OCI-LY7 (cell line): ENCODE results near the gene AKR1E2. TPM values are rescaled to one million over a fixed set of nuclear protein-coding genes. Genes with fewer than 3 reads are reported as not detected.
A peak's percentile ranks its signal among the peaks of the same experiment; 100 is the strongest.

Experiments used
- BruUV-seq: library from RNA; stranded (reverse); fragments of 400-500 nt; replicated peaks from 2 replicates; lab custom pipeline; 2021; lab: Mats Ljungman, UMichigan
- CTCF ChIA-PET: fragments of 300-600 bp; sonication (Branson Sonifier 250); formaldehyde crosslinking; loops from one replicate; lab custom pipeline; 2022; ENCODE audit warnings: antibody characterized with exemption; ENCODE audit not compliant: unreplicated experiment; lab: Charles Lee
- POLR2A ChIA-PET: fragments of 300-600 bp; sonication (Branson Sonifier 250); formaldehyde crosslinking; loops from one replicate; lab custom pipeline; 2022; ENCODE audit warnings: antibody characterized with exemption; lab: Charles Lee
- DNase-seq: peaks from one replicate; pipeline ENCODE4 v3.0.0-alpha.2; 2015; ENCODE audit warnings: low spot score
- H2AFZ ChIP-seq: fragments of 200-600 bp; sonication (generic), shearing (Covaris generic); 2 replicates; pipeline ENCODE4 v1.6.1; 2014; ENCODE audit warnings: mild to moderate bottlenecking, antibody characterized with exemption, low read length, moderate library complexity
- H3K27ac ChIP-seq: fragments of 200-600 bp; sonication (generic); 2 replicates; pipeline ENCODE4 v1.5.1; 2014; ENCODE audit warnings: mixed run types, low read depth, mild to moderate bottlenecking, moderate library complexity, low read length, inconsistent platforms; ENCODE audit not compliant: poor library complexity, severe bottlenecking
- H3K36me3 ChIP-seq: fragments of 200-600 bp; sonication (generic); 2 replicates; pipeline ENCODE4 v1.6.1; 2014; ENCODE audit warnings: mild to moderate bottlenecking, antibody characterized with exemption, low read length, moderate library complexity, mixed read lengths; ENCODE audit not compliant: insufficient read depth
- H3K4me1 ChIP-seq: fragments of 200-600 bp; sonication (generic); 2 replicates; pipeline ENCODE4 v1.5.1; 2014; ENCODE audit warnings: mild to moderate bottlenecking, low read length; ENCODE audit not compliant: insufficient read depth, poor library complexity, severe bottlenecking
- H3K4me2 ChIP-seq: fragments of 200-600 bp; sonication (generic); 2 replicates; pipeline ENCODE4 v1.6.1; 2014; ENCODE audit warnings: mild to moderate bottlenecking, low read length
- H3K4me3 ChIP-seq: fragments of 200-600 bp; sonication (generic); 2 replicates; pipeline ENCODE4 v1.5.1; 2014; ENCODE audit warnings: mild to moderate bottlenecking, low read depth, low read length; ENCODE audit not compliant: poor library complexity, severe bottlenecking
- H3K79me2 ChIP-seq: fragments of 200-600 bp; sonication (generic); 2 replicates; pipeline ENCODE4 v1.6.1; 2016; ENCODE audit warnings: low read depth, mild to moderate bottlenecking, low read length, moderate library complexity, mixed read lengths; ENCODE audit not compliant: insufficient read depth
- H3K9me2 ChIP-seq: fragments of 200-600 bp; sonication (generic); 2 replicates; pipeline ENCODE4 v1.6.1; 2016; ENCODE audit warnings: mild to moderate bottlenecking, low read length, mixed read lengths; ENCODE audit not compliant: insufficient read depth
- H3K9me3 ChIP-seq: fragments of 200-600 bp; sonication (generic); 2 replicates; pipeline ENCODE4 v1.6.1; 2014; ENCODE audit warnings: mild to moderate bottlenecking, mixed run types, low read length, mixed read lengths
- H4K20me1 ChIP-seq: fragments of 200-600 bp; sonication (generic); 2 replicates; pipeline ENCODE4 v1.6.1; 2014; ENCODE audit warnings: mild to moderate bottlenecking, antibody characterized with exemption, low read length, moderate library complexity, mixed read lengths; ENCODE audit not compliant: insufficient read depth
- CTCF ChIP-seq: fragments of 200-600 bp; sonication (generic); conservative IDR thresholded peaks from 2 replicates; pipeline ENCODE4 v1.5.1; 2014; ENCODE audit warnings: mild to moderate bottlenecking, antibody characterized with exemption, low read length, moderate library complexity, mixed read lengths
- EZH2phosphoT487 ChIP-seq: fragments of 200-600 bp; sonication (generic); IDR thresholded peaks from 2 replicates; pipeline ENCODE4 v1.6.1; 2018; ENCODE audit warnings: low read depth, borderline replicate concordance, mild to moderate bottlenecking, mixed run types, antibody characterized with exemption, low read length, moderate library complexity, mixed read lengths
- intact Hi-C: fragments of 100-400 bp; cut with micrococcal nuclease; formaldehyde crosslinking; loops from one replicate; pipeline ENCODE4 v1.10.0; 2022; ENCODE audit not compliant: unreplicated experiment
- total RNA-seq, 2 experiments: library from RNA; depleted of rRNA in 1 of 2; stranded (reverse); fragments of >200 nt in 1 of 2; shearing (Covaris generic) in 1 of 2; gene quantifications; 2 replicates each; pipeline ENCODE4 v1.2.3, GENCODE V29; 2014 to 2022

The AKR1E2 gene
- total RNA-seq, 2 experiments from 2014 or later, result not detected

DNA sequence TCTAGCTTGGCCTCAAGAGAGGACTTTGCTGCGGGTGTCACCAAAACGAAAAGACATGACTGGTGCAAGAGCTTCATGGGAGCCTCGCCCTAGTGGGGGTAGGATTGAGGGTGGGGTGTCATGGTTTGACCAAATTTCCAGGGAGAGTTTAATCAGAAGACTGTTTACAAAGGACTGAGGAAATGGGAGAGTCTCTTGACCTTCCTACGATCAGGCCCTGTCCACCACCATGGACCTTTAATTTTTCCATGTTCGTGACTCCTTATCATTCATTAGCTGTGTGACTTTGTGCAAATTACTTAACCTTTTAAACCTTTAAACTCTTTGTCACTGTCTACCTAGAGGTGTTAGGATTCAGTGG, 23.0 kb downstream of the AKR1E2 start:
- intact Hi-C loops, result loop anchor here (1.0 to 5.0 kb wide), 3 partner anchors 433 to 774 kb away; no protein-coding TSS in a partner anchor
- Histone ChIP-seq H2AFZ (no peak overlapping the region; the same call in 1 of the 2 replicates), H3K36me3 (no peaks in the 10 kb centered on the region), H3K4me3 (no peak overlapping the region), H3K4me2 (no peak overlapping the region), H3K9me3 (no peaks in the 10 kb centered on the region), H3K79me2 (no peaks in the 10 kb centered on the region), H3K4me1 (no peaks in the 10 kb centered on the region), H4K20me1 (no peaks in the 10 kb centered on the region), H3K27ac (no peak overlapping the region), H3K9me2 (no peaks in the 10 kb centered on the region)
- DNase-seq, result no peak
- no TSS peak for BruUV-seq
- CTCF ChIA-PET, result no interaction called here
- TF ChIP-seq EZH2phosphoT487 (no peak), CTCF (no peak)
- POLR2A ChIA-PET, result interaction anchor here (1.4 kb wide), 1 partner anchor 10 kb away, joined by 5 read pairs; no protein-coding TSS in a partner anchor

DNA sequence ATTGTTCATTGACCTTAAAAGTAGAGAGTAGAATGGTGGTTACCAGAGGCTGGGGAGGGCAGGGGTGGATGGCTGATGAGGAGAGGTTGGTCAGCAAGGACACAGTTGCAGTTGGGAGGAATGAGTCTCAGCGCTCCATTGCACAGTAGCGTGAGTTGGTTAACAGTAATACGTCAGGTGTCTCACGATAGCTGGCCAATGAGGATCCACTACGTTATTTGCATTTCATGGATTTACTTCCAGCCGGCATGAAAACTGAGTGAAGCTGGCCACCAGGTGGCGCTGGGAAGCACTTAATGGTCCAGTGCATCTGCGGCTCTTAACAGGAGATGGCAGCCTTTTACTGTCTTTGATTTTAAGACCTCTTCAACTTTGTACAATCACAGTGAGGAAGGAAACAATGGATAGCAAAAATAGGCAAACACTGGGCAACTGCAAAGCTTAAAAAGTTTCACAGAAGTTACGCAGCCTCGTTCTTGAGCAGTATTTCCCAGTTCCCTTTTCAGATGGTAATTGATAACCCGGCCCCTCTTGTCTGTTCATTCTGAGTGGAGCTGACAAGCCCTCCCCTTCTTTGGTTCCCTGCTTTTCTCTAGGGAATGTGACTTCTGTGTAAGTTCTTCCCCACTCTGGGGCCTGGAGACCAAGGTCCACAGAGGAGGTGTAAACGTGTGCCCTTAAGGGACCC, 23.7 kb downstream of the AKR1E2 start:
- Histone ChIP-seq H3K9me2 (no peaks in the 10 kb centered on the region), H3K4me2 (no peak overlapping the region; the same call in 1 of the 2 replicates), H3K4me3 (no peak overlapping the region), H3K9me3 (no peaks in the 10 kb centered on the region), H2AFZ (no peak overlapping the region; the same call in 1 of the 2 replicates), H3K27ac (no peak overlapping the region), H3K4me1 (no peaks in the 10 kb centered on the region), H3K36me3 (no peaks in the 10 kb centered on the region), H4K20me1 (no peaks in the 10 kb centered on the region), H3K79me2 (no peaks in the 10 kb centered on the region)
- BruUV-seq, result no TSS peak
- peak; percentile 99 for TF ChIP-seq CTCF
- TF ChIP-seq EZH2phosphoT487, result no peak
- DNase-seq, result peak; percentile 84
- POLR2A ChIA-PET, result no interaction called here
- CTCF ChIA-PET, result interaction anchor here (0.9 kb wide), 1 partner anchor 26 kb away, joined by 3 read pairs; no protein-coding TSS in a partner anchor
- intact Hi-C loops, result loop anchor here (1.0 to 5.0 kb wide), 3 partner anchors 433 to 774 kb away; no protein-coding TSS in a partner anchor

- Histone ChIP-seq H3K27ac (no peak overlapping the region), H4K20me1 (no peaks in the 10 kb centered on the region), H3K4me1 (no peaks in the 10 kb centered on the region), H3K36me3 (no peaks in the 10 kb centered on the region), H3K79me2 (no peaks in the 10 kb centered on the region), H3K9me2 (no peaks in the 10 kb centered on the region), H2AFZ (no peak overlapping the region), H3K4me3 (no peak overlapping the region), H3K4me2 (no peak overlapping the region), H3K9me3 (no peaks in the 10 kb centered on the region)
- no peak for DNase-seq
- BruUV-seq, result no TSS peak
- ChIA-PET CTCF (interaction anchor here (0.9 kb wide), 1 partner anchor 25 kb away, joined by 3 read pairs; no protein-coding TSS in a partner anchor), POLR2A (no interaction called here)
- no peak for TF ChIP-seq EZH2phosphoT487
- no peak for TF ChIP-seq CTCF
- intact Hi-C loops, result no loop called here
Measured at GRCh38 chr10:4850397-4850796, 24.4 kb downstream of the AKR1E2 start.
